Stimulated activated CD4-positive, alpha-beta T cell treated with anti-CD3 and anti-CD28 coated beads, Interleukin-1b, Interleukin-23, amount 100 ng/mL, for 1 hour (primary cell): Measurements from ENCODE around the gene POLE3.
"Not testable (repeated sequence)": the region's sequence is repeated elsewhere in the genome, so short reads cannot be mapped to it uniquely, and the experiment has no call there.

Source experiments
- DNase-seq, 2 donors: peaks; one replicate each; pipeline ENCODE4 v3.0.0-alpha.2; 2020; ENCODE audit warnings: low read depth in 2 of 2

The POLE3 gene

DNA sequence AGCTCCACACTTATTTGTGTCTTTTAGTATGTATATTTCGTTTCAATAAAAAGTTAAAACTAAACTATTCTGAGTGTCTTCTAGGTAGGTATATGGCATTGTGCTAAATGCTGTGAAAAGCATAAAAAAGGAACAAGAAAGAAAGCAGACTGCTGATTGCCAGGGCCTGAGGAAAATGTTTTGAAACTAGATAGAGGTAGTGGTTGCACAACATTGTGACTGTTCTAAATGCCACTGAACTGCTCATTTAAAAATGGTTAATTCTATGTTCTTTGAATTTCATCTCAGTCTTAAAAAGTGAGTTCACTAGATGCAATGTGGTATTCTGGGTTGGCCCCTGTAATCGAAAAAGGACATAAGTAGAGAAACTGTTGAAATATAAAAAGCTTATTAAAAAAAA, 6.8 kb downstream of the POLE3 start:
- no peak for DNase-seq

DNA sequence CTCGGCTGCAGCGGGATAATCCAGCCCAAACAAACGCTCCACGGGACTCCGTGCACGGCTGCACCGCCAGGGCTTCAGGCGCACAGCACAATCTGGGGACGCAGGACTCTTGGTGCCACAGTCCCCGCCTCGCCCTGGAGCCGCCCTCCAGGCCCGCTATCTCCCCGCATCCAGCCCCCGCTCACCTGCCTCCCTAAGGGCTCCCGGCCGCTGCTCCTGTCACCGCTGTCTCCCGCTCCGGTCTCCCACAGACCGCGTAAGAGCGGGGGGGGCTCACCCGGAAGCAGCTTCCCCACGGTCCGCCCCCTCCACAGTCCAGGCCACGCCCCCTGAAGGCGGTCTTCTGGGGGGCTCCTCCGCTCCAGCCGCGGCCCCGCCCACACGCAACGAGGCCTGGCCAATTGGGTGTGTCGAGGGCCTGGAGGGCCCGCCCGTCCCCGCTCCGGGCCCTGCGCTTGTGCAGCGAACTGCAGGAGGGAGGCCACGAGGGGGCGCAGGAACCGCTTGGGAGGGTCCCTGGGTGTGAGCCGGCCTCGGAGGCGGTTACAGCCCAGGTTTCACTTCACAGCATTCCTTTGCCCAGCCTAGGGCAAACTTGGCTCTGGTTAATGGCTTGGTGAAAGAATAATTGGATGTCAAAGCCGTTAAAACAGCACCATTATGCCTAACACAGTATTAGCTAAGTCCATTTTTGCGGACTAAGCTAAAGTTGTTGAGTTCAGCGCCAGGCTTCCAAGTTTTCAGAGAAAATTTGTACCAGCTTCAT, 9.3 kb downstream of the POLE3 start, which contains the start of gene ALAD:
Gene ALAD (minus strand): TSS at position 258 of the 766 bp plus-strand sequence. CDS start 7,725 bp downstream, outside the sequence.
- DNase-seq: peak; percentile 99

DNA sequence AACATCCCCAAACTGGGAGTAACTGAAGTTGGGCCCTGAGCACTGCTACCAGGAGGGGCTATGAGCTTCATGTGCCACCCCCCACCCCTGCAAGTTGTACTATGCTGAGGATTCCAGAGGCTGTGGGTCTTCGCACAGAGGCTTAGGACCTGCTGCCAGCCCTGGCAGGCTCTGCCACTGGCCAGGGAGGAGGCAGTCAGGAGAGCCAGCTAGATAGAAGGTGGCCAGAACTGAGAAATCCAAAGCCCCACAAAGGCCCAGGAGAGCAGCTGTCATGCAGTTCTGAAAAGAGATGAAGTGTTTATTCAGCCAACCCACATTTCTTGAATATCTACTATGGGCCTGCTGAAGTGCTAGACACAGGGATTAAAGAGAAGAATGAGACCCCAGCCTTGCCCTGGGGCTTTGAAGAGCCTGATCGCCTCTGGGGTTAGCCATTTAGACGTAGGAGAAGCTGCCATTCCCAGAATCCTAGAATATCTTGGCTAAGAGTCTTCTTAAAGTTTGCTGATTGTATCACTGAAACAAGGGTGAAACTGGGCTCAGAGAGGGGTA, 10.8 kb downstream of the POLE3 start:
- DNase-seq: no peak

DNA sequence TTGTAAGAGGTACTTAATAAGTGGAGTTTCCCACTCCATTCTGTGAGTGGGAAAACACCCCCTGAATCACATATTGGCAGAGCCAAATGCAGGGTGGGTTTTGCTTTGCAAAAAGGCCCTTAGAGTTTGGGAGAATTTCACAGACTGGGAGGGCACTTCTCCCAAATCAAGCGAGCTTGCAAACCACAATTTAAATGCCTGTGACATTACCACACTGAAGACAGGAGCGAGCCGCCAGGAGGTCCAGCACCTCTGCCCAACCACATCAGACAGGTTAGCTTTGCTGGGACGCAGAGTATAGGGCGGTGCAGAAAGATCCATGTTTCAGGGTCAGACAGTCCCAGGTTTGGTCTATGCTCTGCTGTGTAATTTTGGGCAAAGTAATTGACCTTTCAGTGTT, 11.7 kb downstream of the POLE3 start:
- no peak for DNase-seq

DNA sequence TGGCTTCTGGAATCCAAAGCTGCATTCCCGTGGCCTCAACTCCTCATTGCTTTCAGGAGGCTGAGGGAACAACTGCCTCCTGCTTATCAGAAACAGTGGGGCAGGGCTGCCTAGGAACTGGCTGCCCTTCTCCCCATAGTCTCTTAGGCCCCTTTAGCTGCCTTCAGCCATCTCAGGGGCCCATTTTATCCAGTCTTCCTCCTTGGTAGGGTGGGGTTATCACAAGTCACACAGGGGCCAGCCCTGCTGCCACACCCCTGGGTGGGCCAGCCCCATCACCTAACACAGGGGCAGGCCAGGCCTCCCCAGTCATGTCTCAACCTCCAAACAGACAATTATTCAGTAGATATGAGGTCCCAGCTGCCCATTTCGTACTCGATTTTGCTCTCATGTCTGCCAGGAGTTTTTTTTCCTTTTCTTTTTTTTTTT, 13.3 kb downstream of the POLE3 start:
- no peak for DNase-seq

DNA sequence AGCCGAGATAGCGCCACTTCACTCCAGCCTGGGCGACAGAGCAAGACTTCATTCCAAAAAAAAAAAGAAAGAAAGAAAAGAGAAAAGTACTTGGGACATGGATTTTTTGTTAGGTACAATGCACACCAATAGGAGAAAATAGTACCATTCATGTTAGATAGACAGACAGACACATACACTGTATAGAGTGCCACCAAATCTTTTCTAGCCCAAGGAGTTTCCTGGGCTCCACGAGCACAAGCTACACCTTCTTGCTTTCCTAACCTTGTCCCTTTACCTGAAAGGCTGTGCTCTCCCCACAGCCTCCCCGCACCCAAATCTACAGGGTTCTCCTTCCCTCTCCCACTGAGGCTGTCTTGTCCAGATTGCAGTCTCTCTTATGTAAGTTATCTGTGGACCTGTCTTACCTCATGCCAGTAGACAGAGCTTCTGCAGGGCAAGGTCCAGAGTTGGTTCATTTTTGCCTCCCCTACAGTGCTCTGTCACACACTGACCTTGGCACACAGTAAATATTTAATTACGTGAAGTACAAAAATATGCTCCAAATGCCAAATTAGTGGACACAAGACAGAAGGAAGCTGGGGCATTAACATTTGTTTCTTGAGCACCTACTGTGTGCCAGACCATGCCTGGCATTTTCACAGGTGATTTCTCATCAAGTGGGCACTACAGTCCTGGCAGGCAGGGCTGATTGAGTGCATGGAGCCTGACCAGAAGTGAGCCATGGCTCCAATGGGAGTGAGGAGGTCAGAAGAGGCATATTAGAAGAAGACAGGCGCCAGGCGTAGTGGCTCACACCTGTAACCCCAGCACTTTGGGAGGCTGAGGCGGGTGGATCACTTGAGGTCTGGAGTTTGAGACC, 15.2 kb downstream of the POLE3 start:
- DNase-seq: no peak

DNA sequence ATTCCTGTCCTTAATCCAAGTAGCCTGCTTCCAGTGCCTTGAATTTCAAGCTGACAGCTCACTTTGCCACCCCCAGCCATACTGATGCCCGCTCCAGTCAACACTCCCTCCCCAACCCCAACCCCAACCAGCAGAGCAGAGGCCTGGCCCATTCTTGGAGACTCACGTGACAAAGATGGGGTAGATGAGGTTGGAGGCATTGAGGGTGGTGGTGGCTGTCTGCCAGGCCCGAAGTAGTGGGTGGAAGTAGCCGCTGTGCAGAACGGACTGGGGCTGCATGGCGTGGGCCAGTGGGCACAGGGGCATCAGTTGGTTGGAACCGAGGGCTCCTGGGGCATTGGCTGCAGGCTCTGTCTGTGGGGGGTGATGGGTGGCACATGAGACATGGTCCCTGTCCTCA, 17.2 kb downstream of the POLE3 start:
- DNase-seq: no peak

DNA sequence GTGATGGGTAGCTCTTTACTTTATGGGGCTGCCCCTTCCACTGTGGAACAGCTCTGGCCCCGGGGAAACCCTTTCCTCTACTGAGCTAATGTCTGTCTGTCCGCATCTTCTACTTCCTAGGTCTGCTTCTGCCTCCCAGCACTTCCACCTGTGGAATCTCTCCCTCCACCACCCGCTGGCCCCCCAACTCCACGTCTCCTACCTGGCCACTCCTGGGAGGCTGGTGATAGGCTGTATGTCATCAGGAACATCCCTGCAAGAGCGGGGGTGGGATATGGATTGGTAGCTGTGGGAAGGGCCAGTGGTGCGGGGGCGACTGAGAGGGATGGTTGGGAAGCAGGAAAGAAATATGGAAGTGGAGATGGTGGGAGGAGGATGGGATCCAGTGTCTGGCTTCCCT, 18.6 kb downstream of the POLE3 start:
- no peak for DNase-seq

DNA sequence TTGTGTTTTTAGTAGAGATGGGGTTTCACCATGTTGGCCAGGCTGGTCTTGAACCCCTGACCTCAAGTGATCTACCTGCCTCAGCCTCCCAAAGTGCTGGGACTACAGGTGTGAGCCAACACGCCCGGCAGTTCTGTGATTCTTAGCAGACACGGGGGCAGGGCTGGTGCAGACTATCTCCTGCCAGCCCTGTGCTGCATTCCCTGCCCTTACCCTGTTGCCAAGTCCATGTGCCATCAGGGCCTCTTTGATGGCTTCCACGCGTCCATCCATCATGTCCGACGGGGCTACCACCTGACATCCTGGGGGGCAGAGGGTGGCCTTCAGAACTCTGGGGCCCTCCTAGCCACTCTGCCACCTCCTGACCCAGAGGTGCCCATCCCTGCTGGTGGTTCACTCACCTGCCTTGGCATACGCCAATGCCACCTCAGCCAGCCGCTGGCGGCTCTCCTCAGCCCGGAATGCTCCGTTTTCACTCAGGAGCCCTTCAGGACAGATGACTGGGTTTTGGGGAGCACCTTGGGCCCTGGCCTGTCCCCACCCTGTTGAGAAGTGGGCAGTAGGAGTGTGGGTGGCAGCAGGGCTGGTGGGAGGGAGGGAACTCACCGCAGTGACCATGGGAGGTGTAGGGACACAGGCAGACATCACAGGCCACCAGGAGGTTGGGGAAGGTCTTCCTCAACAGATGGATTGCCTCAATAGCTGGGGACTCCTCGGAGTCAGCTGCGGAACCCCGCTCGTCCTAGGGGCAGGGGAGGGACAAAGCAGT, 20.1 kb downstream of the POLE3 start:
- no peak for DNase-seq

DNA sequence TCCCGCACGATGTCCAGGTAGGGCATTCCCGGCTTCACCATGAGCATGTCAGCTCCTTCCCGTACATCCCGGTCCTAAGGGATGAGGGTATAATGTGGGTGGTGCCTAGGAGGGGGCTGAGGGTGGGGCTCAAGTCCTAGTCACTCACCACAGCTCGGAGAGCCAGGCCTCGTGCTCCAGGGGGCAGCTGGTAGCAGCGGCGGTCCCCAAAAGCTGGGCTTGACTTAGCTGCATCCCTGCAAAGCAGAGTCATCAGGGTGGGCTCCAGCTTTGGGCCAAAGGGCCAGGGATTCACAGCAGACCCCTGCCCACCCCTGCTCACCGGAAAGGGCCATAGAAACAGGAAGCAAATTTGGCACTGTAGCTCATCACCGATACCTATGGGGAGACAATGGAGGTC, 21.0 kb downstream of the POLE3 start:
- DNase-seq: no peak

DNA sequence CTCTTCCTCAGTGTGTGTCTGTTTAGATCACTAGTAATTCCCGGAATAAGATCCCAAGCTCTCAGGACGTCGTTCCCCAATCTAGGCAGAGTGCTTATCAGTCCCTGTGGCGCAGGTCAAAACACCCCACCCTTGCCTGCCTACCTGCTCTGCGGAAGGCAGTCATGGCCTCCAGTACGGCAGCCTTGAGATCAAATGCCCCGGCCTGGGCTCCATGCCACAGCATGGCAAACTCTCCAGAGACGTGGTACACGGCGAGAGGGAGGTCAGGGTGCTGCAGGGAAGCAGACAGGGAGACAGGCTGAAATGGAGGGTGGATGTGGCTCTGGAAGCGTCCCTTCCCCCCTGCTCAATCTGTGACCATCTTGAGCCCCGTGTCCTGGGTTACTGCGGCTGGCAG, 21.6 kb downstream of the POLE3 start:
- no peak for DNase-seq

DNA sequence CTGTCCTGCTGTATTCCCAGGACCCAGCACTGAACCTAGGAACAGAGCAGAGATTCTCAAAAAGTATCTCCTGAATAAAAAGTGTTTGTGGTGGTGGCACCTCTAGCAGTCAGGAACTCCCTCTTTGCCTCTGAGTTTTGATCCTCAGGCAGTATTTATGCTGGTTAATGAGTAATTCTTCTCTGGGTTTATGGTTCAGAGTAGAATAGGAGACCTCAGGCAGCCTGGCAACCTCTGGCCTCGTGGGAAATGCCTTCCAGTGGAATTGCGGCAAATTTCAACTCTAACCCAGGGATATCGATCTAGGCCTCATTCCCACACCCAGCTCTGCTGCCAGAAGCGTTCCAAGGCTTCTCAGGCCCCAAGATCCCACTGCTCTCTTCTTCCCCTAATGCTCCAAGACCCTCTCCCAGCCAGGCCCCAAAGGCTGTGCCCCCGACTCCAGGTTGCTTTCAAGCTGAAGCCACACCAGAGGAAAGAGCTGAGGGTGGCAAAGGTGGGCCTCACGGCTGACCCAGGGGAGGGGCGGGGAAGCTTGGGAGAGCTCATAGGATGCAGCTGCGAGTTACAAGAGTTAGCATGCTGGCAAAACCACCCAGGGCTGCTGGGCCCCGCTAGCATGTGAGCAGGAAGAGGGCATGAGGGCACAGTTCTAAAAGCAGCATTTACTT, 22.8 kb downstream of the POLE3 start:
- no peak for DNase-seq

DNA sequence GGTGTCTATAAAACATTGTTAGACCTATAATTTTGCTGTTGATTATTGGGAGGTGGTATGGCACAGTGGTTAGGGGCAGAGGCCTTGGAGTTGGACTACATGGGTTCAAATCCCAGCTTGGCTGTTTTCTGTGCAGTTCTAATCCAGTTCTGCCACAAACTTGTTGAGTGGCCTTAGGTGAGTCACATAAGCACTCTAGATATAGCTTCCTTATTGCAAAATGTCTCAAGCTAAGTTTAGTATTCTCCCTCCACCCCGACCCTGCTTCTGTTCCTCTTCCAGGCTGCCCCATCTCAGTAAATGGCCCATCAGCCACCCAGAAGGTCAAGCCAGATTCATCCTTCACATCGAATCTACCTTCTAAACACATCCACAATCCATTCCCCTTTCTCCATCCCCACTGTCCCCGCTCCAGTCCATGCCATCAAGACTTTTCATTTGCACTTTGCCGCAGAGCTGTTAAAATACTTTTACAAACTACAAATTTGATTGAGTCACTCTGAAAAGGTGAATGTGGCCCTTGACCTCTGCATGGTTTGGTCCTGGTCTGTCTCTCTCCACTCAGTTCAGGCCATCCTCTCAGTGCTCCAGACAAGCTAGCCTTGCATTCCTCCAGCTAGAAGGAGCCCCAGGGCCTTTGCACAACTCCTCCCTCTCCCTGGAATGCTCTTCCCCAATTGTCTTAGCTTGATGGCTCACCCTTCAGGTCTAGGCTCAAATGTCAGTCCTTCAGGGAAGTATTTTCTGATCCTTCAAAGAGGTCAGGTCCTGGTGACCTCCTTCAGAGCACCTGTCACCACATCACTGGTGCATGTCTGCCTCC, 23.7 kb downstream of the POLE3 start:
- no peak for DNase-seq

DNA sequence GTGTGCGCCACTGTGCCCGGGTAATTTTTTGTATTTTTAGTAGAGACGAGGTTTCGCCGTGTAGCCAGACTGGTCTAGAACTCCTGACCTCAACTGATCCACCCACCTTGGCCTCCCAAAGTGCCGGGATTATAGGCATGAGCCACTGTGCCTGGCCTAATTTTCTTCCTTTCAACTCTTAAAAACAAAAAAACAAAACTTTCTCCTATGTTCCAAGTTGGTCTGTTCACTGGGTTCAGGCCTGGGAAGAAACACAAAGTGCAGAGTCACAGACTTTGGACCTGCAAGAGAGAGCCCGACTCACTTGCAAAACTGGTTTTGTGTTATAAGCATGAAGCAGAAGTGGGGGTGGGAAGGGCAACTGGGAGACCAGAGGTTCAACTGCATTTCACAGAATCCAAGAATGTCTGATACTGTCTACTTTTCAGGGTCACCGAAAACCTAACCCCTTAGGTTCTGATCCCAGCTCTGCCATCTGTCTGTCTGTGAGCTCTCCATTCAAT, 28.5 kb downstream of the POLE3 start:
- DNase-seq: no peak

DNA sequence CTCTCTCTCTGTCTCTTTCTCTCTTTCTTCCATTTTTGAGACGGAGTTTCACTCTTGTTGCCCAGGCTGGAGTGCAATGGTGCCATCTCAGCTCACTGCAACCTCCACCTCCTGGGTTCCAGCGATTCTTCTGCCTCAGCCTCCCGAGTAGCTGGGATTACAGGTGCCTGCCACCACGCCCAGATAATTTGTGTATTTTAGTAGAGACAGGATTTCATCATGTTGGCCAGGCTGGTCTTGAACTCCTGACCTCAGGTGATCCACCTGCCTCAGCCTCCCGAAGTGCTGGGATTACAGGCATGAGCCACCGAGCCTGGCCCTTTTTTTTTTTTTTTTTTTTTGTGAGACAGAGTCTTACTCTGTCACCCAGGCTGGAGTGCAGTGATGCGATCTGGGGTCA, 29.0 kb downstream of the POLE3 start:
- DNase-seq: not testable (repeated sequence)

DNA sequence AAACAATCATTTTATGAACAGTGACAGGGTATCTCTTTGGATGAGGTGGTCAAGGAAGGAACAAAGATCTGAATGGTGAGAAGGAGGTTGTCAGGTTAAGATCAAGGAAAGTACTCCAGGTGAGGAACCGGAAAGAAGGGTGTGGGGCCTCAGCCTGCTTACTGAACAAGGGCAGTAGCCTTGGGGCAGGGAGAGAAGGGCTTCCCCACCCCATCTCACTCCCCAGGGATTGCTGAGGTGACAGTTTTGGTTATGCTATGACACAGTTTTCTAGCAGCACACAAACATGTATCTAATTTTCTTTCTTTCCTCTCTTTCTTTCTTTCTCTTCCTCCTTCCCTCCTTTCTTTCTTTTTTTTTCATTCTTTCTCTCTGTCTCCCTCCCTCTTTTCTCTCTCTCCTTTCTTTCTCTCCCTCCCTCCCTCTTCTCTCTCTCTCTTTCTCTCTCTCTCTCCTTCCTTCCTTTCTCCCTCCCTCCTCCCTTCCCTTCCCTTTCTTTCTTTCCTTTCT, 29.6 kb downstream of the POLE3 start:
- DNase-seq: no peak

DNA sequence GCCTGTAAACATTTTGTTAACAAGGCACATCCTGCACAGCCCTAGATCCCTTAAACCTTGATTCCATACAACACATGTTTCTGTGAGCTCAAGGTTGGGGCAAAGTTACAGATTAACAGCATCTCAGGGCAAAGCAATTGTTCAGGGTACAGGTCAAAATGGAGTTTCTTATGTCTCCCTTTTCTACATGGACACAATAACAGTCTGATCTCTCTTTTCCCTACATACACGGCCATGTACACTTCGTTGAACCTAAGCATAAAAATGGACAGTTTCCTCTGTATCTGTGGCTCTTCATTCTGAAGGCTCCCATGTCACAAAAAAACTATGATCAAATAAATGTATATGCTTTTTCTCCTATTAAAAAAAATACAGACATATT, 30.7 kb downstream of the POLE3 start:
- DNase-seq: not testable (repeated sequence)

DNA sequence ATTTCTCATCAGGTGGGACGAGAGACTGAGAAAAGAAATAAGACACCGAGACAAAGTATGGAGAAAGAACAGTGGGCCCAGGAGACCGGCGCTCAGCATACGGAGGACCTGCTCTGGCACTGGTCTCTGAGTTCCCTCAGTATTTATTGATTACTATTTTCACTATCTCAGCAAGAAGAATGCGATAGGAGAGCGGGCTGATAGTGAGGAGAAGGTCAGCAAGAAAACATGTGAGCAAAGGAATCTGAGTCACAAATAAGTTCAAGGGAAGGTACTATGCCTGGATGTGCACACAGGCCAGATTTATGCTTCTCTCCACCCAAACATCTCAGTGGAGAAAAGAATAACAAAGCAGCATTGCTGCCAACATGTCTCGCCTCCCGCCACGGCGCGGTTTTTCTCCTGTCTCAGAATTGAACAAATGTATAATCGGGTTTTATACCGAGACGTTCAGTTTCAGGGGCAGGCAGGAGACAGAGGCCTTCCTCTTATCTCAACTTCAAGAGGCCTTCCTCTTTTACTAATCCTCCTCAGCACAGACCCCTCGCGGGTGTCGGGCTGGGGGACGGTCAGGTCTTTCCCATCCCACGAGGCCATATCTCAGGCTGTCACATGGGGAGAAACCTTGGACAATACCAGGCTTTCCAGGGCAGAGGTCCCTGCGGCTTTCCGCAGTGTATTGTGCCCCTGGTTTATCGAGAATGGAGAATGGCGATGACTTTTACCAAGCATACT, 31.2 kb downstream of the POLE3 start:
- DNase-seq: not testable (repeated sequence)
